ENCODE results near the gene STK32B. TPM values are rescaled to one million over a fixed set of nuclear protein-coding genes. Genes with fewer than 3 reads are reported as not detected.

Gene STK32B
- total RNA-seq, 1 experiment from 2014 or later, result 15.1 TPM

- Histone ChIP-seq H3K27ac (ENCODE audit: low read depth, low read length, poor library complexity, severe bottlenecking) (no peak overlapping the region), H3K9me3 (ENCODE audit: low read depth, low read length, poor library complexity, severe bottlenecking) (no peaks in the 10 kb centered on the region), H3K4me3 (ENCODE audit: low read depth, low read length, poor library complexity, severe bottlenecking) (no peak overlapping the region), H3K27me3 (replicated peaks; ENCODE audit: insufficient read depth, low read depth, low read length, poor library complexity) (no peaks in the 10 kb centered on the region), H3K36me3 (ENCODE audit: insufficient read depth, low read length, poor library complexity, severe bottlenecking) (no peaks in the 10 kb centered on the region), H3K4me1 (ENCODE audit: insufficient read depth, low read length, poor library complexity, severe bottlenecking) (no peaks in the 10 kb centered on the region)
- CTCF ChIA-PET, result no interaction called here
- no TSS peak for BruUV-seq (replicated peaks)
- intact Hi-C loops (cut with micrococcal nuclease; ENCODE audit: unreplicated experiment), result no loop called here
- TF ChIP-seq EZH2 (IDR thresholded peaks at IDR 0.05; ENCODE audit: borderline replicate concordance, low read depth, low read length, poor library complexity, severe bottlenecking), result no peak
- TF ChIP-seq, protein P1, sequence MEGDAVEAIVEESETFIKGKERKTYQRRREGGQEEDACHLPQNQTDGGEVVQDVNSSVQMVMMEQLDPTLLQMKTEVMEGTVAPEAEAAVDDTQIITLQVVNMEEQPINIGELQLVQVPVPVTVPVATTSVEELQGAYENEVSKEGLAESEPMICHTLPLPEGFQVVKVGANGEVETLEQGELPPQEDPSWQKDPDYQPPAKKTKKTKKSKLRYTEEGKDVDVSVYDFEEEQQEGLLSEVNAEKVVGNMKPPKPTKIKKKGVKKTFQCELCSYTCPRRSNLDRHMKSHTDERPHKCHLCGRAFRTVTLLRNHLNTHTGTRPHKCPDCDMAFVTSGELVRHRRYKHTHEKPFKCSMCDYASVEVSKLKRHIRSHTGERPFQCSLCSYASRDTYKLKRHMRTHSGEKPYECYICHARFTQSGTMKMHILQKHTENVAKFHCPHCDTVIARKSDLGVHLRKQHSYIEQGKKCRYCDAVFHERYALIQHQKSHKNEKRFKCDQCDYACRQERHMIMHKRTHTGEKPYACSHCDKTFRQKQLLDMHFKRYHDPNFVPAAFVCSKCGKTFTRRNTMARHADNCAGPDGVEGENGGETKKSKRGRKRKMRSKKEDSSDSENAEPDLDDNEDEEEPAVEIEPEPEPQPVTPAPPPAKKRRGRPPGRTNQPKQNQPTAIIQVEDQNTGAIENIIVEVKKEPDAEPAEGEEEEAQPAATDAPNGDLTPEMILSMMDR (conservative IDR thresholded peaks at IDR 0.05; ENCODE audit: low read depth, low read length), result no peak
- DNase-seq (ENCODE audit: low spot score), result no peak
- POLR2A ChIA-PET (ENCODE audit: low non-redundant PET), result no interaction called here
Measured at GRCh38 chr4:5539584-5539983, 488.3 kb downstream of the STK32B start.

DNA sequence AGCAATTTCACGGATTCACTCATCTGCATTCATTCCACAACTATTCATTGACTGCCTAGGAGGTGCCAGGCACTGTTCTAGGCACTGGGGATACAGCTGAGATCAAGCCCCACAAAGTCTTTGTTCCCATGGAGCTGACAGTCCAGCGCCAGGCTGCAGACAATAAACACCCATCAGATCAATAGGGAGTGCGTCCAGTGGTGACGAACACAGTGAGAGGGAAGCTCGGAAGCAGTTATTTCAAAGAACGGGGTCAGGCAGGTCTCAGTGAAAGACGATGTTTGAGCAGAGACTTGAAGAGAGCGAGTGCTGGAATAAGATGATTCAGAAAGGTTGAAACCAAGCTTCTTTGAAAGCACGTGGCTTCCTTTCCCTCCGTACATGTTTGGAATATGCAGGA, 489.9 kb downstream of the STK32B start:
- POLR2A ChIA-PET (ENCODE audit: low non-redundant PET), result no interaction called here
- H3K4me3 ChIP-seq (ENCODE audit: low read depth, low read length, poor library complexity, severe bottlenecking), result no peak overlapping the region
- TF ChIP-seq EZH2 (IDR thresholded peaks at IDR 0.05; ENCODE audit: borderline replicate concordance, low read depth, low read length, poor library complexity, severe bottlenecking), result no peak
- TF ChIP-seq, protein P1 (conservative IDR thresholded peaks at IDR 0.05; ENCODE audit: low read depth, low read length), result no peak

GRCh38 chr4:5543681-5544080, 492.4 kb downstream of the STK32B start:
- no TSS peak for BruUV-seq (replicated peaks)
- CTCF ChIA-PET, result no interaction called here

More for the DNA sequence above, 489.9 kb downstream of the STK32B start:
- Histone ChIP-seq H3K27ac (ENCODE audit: low read depth, low read length, poor library complexity, severe bottlenecking) (no peak overlapping the region), H3K27me3 (replicated peaks; ENCODE audit: insufficient read depth, low read depth, low read length, poor library complexity) (no peaks in the 10 kb centered on the region), H3K9me3 (ENCODE audit: low read depth, low read length, poor library complexity, severe bottlenecking) (no peaks in the 10 kb centered on the region), H3K36me3 (ENCODE audit: insufficient read depth, low read length, poor library complexity, severe bottlenecking) (no peaks in the 10 kb centered on the region), H3K4me1 (ENCODE audit: insufficient read depth, low read length, poor library complexity, severe bottlenecking) (no peaks in the 10 kb centered on the region)
- intact Hi-C loops (cut with micrococcal nuclease; ENCODE audit: unreplicated experiment), result no loop called here
- no TSS peak for BruUV-seq (replicated peaks)
- CTCF ChIA-PET, result no interaction called here
- no peak for DNase-seq (ENCODE audit: low spot score)

More at GRCh38 chr4:5543681-5544080, 492.4 kb downstream of the STK32B start:
- Histone ChIP-seq H3K4me3 (ENCODE audit: low read depth, low read length, poor library complexity, severe bottlenecking) (no peak overlapping the region), H3K27ac (ENCODE audit: low read depth, low read length, poor library complexity, severe bottlenecking) (no peak overlapping the region), H3K4me1 (ENCODE audit: insufficient read depth, low read length, poor library complexity, severe bottlenecking) (no peaks in the 10 kb centered on the region), H3K27me3 (replicated peaks; ENCODE audit: insufficient read depth, low read depth, low read length, poor library complexity) (no peaks in the 10 kb centered on the region), H3K9me3 (ENCODE audit: low read depth, low read length, poor library complexity, severe bottlenecking) (no peaks in the 10 kb centered on the region), H3K36me3 (ENCODE audit: insufficient read depth, low read length, poor library complexity, severe bottlenecking) (no peaks in the 10 kb centered on the region)
- DNase-seq (ENCODE audit: low spot score), result no peak
- intact Hi-C loops (cut with micrococcal nuclease; ENCODE audit: unreplicated experiment), result no loop called here
- POLR2A ChIA-PET (ENCODE audit: low non-redundant PET), result no interaction called here
- TF ChIP-seq, protein P1 (conservative IDR thresholded peaks at IDR 0.05; ENCODE audit: low read depth, low read length), result no peak
- no peak for TF ChIP-seq EZH2 (IDR thresholded peaks at IDR 0.05; ENCODE audit: borderline replicate concordance, low read depth, low read length, poor library complexity, severe bottlenecking)

Measured in A673 (cell line).